Ascending aorta (tissue), 2 donors: ENCODE data around the gene SH2D2A. TPM values are rescaled to one million over a fixed set of nuclear protein-coding genes. Genes with fewer than 3 reads are reported as not detected.

ENCODE experiments used
- DNase-seq, 2 donors: peaks; one replicate each; pipeline ENCODE4 v3.0.0-alpha.2; 2019; ENCODE audit warnings: low spot score in 2 of 2
- H3K27ac ChIP-seq, 2 donors: fragments of 200-600 bp; sonication (generic); one replicate each; pipeline ENCODE4 v1.5.1; 2016 to 2017; ENCODE audit warnings: mild to moderate bottlenecking in 1 of 2
- H3K27me3 ChIP-seq: fragments of 200-600 bp; sonication (generic); one replicate; pipeline ENCODE4 v1.5.1; 2017
- H3K36me3 ChIP-seq, 2 donors: fragments of 200-600 bp; sonication (generic); one replicate each; pipeline ENCODE4 v1.5.1; 2016
- H3K4me1 ChIP-seq, 2 donors: fragments of 200-600 bp; sonication (generic); one replicate each; pipeline ENCODE4 v1.5.1; 2016 to 2017; ENCODE audit warnings: mild to moderate bottlenecking in 1 of 2
- H3K4me3 ChIP-seq, 2 donors: fragments of 200-600 bp; sonication (generic); one replicate each; pipeline ENCODE4 v1.5.1; 2016 to 2017; ENCODE audit warnings: mild to moderate bottlenecking in 1 of 2
- H3K9me3 ChIP-seq, 2 donors: fragments of 200-600 bp; sonication (generic); one replicate each; pipeline ENCODE4 v1.5.1; 2016
- intact Hi-C: fragments of 100-400 bp; cut with DNase I; formaldehyde crosslinking; loops from one replicate; pipeline ENCODE4 v1.15.1; 2023
- total RNA-seq: library from RNA; depleted of rRNA; stranded (reverse); fragments of >200 nt; gene quantifications from one replicate; pipeline ENCODE4 v1.1.0, GENCODE V29; 2016
- TF ChIP-seq, protein P1 (sequence below), 3 experiments: fragments of 200-600 bp in 2 of 3; fragments of 450-650 bp in 1 of 3; sonication (generic) in 2 of 3; IDR thresholded peaks; one replicate each; pipeline ENCODE4 v1.5.1; 2016 to 2019; ENCODE audit warnings: antibody characterized with exemption in 3 of 3, mild to moderate bottlenecking in 1 of 3, moderate library complexity in 1 of 3

Gene SH2D2A
- total RNA-seq, 1 donor from 2014 or later, result not detected

DNA sequence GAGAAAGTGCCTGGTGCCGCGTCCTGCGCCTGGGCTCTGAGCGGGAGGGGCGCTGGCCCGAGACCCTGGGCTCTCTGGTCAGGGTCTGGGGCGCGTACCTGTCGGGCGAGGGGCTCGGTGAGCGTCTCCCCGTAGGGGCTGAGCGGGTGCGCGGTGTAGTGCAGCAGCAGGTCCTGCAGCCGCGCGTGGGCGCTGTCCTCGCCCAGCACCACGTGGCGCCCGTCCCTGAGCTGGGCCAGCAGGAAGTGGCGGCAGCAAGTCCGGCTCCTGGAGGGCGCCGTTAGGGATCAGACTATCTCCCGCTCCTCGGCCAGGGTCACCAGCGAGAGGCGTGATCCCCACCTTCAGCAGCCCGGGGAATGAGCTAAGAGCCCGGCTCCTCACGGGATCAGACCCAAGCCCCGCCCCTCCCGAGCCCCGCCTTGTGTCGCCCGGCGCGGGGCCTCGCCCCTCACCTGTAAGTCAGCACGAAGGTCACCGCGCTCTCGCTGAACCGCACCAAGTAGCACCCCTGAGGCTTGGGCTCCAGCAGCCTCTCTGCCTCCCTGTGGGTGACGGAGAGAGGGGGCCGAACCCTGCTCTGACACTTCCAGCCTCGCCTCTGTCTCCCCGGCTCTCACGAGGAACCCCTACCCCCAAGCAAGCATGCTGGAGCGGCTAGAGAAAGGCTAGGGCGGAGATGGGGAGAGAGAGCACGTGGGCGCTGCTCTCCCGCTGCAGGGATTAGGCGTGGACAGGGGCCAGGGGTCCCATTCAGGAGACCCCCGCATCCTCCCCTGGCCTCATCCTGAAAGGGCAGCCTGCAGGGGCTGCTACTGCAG, 2.7 kb downstream of the SH2D2A start:
- Histone ChIP-seq H3K9me3 (no peaks in the 10 kb centered on the region), H3K4me1 (peaks cover 4 to 11% of the 10 kb centered on the region in 2 donors), H3K4me3 (peak overlapping the region; percentile 57 to 68), H3K27me3 (no peaks in the 10 kb centered on the region), H3K36me3 (no peaks in the 10 kb centered on the region), H3K27ac (no peak overlapping the region)
- peak in 1 of 2 donors; percentile 76 for DNase-seq
- TF ChIP-seq, protein P1, sequence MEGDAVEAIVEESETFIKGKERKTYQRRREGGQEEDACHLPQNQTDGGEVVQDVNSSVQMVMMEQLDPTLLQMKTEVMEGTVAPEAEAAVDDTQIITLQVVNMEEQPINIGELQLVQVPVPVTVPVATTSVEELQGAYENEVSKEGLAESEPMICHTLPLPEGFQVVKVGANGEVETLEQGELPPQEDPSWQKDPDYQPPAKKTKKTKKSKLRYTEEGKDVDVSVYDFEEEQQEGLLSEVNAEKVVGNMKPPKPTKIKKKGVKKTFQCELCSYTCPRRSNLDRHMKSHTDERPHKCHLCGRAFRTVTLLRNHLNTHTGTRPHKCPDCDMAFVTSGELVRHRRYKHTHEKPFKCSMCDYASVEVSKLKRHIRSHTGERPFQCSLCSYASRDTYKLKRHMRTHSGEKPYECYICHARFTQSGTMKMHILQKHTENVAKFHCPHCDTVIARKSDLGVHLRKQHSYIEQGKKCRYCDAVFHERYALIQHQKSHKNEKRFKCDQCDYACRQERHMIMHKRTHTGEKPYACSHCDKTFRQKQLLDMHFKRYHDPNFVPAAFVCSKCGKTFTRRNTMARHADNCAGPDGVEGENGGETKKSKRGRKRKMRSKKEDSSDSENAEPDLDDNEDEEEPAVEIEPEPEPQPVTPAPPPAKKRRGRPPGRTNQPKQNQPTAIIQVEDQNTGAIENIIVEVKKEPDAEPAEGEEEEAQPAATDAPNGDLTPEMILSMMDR (IDR thresholded peaks at IDR 0.05), result peak; percentile 53 to 69 (median 57)
- intact Hi-C loops, result no loop called here

DNA sequence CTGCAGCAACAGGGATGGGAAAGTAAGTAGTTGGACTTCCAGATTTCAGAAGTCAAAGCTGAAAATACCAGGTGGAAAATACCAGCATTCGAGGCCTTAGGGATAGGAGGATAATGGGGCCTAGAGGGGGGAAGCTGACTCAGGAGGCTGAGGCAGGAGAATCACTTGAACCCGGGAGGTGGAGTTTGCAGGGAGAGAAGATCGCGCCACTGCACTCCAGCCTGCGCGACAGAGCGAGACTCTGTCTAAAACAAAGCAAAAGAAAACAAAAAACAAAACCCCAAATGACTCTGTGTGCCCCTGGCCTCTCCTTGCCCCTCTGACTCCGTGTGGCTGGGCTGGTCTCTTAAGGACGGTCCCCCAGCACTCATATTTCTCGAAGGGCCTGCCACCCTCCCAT, 3.4 kb downstream of the SH2D2A start:
- TF ChIP-seq, protein P1 (IDR thresholded peaks at IDR 0.05), result no peak
- Histone ChIP-seq H3K27ac (no peak overlapping the region), H3K27me3 (no peaks in the 10 kb centered on the region), H3K4me3 (peak overlapping the region; percentile 57 to 68), H3K4me1 (peaks cover 4 to 11% of the 10 kb centered on the region in 2 donors), H3K36me3 (no peaks in the 10 kb centered on the region), H3K9me3 (no peaks in the 10 kb centered on the region)
- DNase-seq, result no peak
- intact Hi-C loops, result no loop called here

DNA sequence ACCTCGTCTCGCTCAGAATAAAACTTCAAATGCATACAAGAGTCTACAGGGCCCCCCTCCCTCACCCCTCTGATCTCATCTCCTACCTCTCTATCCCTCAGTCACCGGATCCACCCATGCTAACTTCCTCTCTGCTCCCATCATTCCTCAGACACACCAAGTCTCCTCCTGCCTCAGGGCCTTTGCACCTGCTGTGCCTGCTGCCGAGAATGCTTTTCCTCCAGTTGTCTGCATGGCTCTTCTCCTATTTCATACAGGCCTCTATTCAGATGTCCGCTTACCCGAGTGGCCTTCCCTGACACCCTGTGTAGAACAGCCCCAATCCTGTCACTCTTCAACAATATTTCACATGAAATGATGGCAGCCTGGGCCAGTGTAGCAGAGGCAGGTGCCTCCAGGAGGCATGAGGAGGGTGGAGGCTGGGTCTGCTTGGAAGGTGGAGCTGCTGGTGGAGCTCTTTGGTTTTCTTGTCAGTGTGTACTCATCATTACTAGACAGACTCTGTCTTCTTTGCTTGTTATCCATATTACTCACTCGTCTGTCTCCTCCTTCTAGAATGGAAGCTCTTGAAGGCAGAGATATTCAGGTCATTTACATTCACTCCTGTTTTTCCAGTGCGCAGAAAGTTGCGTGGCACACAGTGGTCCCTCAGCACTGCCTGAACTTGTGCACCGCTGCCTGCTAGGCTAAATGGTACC, 4.2 kb downstream of the SH2D2A start:
- Histone ChIP-seq H3K27me3 (no peaks in the 10 kb centered on the region), H3K27ac (no peak overlapping the region), H3K9me3 (no peaks in the 10 kb centered on the region), H3K4me3 (no peak overlapping the region), H3K36me3 (no peaks in the 10 kb centered on the region), H3K4me1 (peaks cover 4 to 11% of the 10 kb centered on the region in 2 donors)
- intact Hi-C loops, result no loop called here
- DNase-seq, result no peak
- TF ChIP-seq, protein P1 (IDR thresholded peaks at IDR 0.05), result no peak

DNA sequence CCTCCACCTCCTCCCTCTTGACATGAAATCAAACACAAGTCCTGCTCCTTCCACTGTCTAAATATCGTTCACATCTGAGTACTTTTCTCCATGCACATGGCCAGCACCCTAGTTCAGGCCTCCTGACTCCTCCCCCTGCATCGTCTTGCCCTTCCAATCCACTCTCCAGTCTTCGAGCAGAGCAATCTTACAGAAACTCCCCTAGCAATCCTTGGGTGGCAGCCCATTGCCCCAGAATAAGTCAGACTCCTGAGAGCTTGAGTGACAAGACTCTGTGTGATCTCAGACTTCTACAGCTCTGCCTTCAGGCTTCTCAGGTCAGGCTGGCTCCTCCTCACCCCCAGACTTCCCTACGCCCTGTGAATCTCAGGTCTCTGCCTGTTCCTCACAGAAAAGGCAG, 5.5 kb downstream of the SH2D2A start:
- TF ChIP-seq, protein P1 (IDR thresholded peaks at IDR 0.05), result no peak
- no peak for DNase-seq
- no peak overlapping the region for H3K4me3 ChIP-seq

DNA sequence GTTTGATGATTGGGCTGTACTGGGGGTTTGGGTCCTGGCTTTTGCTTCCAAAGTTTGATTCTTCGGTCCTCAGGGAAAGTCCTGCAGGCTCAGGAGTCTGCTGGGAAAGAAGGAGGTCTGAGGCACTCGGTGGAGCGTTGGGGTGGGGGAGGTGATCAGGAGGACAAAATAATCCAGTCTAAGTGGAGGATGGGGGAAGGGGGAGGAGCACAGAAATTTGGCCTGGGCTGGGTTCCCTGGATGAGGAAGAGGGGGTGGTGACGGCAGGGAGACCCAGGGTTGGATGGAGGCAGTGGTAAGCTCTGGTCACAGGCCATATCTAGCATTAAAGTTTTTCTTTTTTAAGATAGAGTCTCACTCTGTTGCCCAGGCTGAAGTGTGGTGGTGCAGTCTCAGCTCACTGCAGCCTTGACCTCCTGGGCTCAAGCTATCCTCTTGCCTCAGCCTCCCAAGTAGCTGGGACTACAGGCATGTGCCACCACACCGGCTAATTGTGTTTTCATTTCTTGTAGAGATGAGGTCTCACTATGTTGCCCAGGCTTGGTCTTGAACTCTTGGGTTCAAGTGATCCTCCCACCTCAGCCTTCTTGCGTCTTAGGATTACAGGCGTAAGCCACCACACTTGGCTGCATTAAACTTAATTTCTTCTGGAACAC, 6.8 kb downstream of the SH2D2A start:
- Histone ChIP-seq H3K4me3 (no peak overlapping the region), H3K27me3 (no peaks in the 10 kb centered on the region), H3K9me3 (no peaks in the 10 kb centered on the region), H3K4me1 (peaks cover 4 to 11% of the 10 kb centered on the region in 2 donors), H3K36me3 (no peaks in the 10 kb centered on the region), H3K27ac (no peak overlapping the region)
- intact Hi-C loops, result no loop called here
- TF ChIP-seq, protein P1 (IDR thresholded peaks at IDR 0.05), result no peak
- DNase-seq, result no peak

More for the DNA sequence above, 5.5 kb downstream of the SH2D2A start:
- Histone ChIP-seq H3K36me3 (no peaks in the 10 kb centered on the region), H3K9me3 (no peaks in the 10 kb centered on the region), H3K27me3 (no peaks in the 10 kb centered on the region), H3K27ac (no peak overlapping the region), H3K4me1 (peaks cover 4 to 11% of the 10 kb centered on the region in 2 donors)
- intact Hi-C loops, result no loop called here
